HG03378 (cell line): Measurements from ENCODE around the gene ICAM5.

Experiments used
- ATAC-seq: cut with Tn5 transposase; IDR thresholded peaks from one replicate; pipeline ENCODE4 v1.9.1; 2021; ENCODE audit warnings: mild to moderate bottlenecking, moderate library complexity; ENCODE audit not compliant: unreplicated experiment

Gene ICAM5

DNA sequence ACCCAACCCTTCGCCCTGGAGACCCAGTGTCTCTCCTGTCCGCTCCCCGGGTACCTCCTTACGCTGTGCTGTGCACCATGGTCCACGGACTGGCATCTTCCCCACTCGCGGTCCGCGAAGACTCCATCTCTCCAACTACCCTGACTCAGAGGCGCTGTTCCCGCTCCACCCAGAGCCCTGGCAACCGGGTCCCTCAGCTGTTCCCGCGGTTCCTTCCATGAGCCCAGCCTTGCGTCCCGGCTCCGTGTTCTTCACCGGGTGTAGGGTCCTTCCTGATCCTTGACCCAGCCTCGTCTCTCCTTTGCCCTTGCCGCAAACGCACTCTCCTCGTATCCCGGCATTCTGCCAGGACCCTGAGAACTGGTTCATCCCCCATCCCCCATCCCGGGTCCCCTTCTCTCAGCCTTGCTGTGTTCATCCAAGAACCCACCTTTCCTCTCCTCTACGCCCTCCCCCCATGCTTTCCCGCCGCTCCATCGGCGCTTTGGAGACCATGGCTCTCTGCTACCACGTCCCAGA is 664 bp downstream of the ICAM5 start:
- no peak for ATAC-seq

DNA sequence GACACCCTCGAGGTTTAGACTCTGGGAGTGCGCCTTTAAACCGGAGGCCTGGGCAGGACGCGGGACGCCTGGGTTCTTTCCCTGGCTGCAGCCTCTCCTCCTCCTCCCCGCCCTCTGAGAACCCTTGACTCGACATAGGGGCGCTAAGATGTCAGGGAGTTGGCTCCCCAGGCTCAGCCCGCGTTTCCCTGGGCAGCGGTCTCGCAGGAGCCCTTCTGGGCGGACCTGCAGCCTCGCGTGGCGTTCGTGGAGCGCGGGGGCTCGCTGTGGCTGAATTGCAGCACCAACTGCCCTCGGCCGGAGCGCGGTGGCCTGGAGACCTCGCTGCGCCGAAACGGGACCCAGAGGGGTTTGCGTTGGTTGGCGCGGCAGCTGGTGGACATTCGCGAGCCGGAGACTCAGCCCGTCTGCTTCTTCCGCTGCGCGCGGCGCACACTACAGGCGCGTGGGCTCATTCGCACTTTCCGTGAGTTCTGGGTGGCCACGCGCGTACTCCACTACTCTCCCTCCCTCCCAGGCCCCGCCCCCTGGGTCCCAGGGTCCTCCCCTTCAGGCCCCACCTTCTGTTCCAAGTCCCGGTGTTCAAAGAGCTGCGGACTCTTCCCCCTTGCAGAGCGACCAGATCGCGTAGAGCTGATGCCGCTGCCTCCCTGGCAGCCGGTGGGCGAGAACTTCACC is 1.3 kb downstream of the ICAM5 start:
- no peak for ATAC-seq

DNA sequence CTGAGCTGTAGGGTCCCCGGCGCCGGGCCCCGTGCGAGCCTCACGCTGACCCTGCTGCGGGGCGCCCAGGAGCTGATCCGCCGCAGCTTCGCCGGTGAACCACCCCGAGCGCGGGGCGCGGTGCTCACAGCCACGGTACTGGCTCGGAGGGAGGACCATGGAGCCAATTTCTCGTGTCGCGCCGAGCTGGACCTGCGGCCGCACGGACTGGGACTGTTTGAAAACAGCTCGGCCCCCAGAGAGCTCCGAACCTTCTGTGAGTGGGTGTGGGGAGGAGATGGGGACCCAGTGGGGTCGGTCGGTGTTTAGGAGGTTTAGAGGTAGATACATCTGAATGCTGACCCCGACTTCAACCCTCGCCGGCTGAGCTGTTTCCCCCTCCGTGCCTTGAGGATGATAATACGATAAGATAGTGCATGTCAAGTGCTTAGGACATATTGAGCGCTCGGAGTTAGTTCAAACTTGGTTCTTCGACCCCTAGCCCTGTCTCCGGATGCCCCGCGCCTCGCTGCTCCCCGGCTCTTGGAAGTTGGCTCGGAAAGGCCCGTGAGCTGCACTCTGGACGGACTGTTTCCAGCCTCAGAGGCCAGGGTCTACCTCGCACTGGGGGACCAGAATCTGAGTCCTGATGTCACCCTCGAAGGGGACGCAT is 1.9 kb downstream of the ICAM5 start:
- no peak for ATAC-seq

DNA sequence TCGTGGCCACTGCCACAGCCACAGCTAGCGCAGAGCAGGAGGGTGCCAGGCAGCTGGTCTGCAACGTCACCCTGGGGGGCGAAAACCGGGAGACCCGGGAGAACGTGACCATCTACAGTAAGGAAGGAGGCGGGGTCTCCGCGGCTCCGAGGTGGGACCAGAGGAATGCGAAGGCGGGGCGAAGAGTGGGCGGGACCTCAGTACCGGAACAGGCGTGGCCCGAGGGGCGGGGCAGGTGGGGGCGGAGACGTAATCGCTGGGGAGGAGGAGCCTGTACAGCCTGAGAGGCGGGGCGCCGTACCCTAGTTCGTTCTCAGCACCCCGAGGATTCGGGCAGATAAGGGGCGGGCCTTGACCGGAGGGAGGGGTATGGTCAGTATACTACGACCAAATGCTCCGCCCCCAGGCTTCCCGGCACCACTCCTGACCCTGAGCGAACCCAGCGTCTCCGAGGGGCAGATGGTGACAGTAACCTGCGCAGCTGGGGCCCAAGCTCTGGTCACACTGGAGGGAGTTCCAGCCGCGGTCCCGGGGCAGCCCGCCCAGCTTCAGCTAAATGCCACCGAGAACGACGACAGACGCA is 2.5 kb downstream of the ICAM5 start:
- no peak for ATAC-seq

DNA sequence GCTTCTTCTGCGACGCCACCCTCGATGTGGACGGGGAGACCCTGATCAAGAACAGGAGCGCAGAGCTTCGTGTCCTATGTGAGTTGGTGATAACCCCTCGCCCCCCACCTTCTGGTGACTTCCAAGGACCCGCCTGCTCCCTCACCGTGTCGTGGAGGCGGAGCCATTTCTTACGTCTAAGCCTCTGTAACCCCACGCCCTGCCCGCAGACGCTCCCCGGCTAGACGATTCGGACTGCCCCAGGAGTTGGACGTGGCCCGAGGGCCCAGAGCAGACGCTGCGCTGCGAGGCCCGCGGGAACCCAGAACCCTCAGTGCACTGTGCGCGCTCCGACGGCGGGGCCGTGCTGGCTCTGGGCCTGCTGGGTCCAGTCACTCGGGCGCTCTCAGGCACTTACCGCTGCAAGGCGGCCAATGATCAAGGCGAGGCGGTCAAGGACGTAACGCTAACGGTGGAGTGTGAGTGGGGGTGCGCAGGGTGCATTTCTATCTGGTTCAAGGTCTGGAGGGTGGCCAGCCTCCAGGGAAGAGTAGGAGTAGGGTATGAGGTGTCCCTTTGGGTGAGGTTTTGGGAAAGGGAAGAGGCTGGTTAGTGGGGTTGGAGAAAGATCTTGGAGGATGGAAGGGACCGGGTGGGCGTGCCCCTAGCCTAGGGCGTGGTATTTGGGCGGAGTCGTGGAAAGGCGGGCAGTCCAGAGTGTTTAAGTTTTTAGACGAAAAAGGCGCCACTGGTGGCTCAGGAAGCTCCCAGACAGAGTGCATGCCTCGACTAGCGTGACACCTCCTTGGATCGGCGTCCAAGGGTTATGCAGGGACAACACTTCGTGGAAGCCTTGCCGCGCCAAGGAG is 3.3 kb downstream of the ICAM5 start:
- ATAC-seq, result no peak

DNA sequence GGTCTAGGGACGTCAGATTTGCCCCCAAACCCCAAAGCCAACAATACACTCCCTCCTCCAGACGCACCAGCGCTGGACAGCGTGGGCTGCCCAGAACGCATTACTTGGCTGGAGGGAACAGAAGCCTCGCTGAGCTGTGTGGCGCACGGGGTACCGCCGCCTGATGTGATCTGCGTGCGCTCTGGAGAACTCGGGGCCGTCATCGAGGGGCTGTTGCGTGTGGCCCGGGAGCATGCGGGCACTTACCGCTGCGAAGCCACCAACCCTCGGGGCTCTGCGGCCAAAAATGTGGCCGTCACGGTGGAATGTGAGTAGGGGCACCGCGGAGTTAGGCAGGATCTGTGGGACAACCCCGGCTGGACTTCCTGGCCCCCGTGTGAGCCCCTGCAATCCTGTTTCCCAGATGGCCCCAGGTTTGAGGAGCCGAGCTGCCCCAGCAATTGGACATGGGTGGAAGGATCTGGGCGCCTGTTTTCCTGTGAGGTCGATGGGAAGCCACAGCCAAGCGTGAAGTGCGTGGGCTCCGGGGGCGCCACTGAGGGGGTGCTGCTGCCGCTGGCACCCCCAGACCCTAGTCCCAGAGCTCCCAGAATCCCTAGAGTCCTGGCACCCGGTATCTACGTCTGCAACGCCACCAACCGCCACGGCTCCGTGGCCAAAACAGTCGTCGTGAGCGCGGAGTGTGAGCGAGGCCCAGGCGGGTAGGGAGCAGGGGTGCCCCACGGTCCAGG is 4.0 kb downstream of the ICAM5 start:
- no peak for ATAC-seq

DNA sequence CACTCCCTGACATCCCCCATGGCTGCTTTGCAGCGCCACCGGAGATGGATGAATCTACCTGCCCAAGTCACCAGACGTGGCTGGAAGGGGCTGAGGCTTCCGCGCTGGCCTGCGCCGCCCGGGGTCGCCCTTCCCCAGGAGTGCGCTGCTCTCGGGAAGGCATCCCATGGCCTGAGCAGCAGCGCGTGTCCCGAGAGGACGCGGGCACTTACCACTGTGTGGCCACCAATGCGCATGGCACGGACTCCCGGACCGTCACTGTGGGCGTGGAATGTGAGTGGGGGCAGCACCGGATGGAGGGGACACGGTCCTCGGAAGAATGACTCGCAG is 4.6 kb downstream of the ICAM5 start:
- ATAC-seq, result no peak

DNA sequence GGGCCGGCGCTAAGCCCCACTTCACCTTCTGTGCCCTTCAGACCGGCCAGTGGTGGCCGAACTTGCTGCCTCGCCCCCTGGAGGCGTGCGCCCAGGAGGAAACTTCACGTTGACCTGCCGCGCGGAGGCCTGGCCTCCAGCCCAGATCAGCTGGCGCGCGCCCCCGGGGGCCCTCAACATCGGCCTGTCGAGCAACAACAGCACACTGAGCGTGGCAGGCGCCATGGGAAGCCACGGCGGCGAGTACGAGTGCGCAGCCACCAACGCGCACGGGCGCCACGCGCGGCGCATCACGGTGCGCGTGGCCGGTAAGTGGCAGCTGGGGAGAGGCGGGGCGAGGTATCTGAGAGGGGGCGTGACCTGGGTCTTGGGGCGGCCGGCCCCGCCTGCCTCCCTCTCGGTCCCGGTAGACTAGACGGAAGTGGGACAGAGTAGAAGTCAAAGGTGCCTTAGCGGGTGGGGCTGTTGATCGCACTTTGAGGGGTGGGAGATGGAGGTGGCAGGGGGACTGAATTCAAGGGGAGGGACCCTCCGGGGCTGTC is 5.6 kb downstream of the ICAM5 start:
- no peak for ATAC-seq

DNA sequence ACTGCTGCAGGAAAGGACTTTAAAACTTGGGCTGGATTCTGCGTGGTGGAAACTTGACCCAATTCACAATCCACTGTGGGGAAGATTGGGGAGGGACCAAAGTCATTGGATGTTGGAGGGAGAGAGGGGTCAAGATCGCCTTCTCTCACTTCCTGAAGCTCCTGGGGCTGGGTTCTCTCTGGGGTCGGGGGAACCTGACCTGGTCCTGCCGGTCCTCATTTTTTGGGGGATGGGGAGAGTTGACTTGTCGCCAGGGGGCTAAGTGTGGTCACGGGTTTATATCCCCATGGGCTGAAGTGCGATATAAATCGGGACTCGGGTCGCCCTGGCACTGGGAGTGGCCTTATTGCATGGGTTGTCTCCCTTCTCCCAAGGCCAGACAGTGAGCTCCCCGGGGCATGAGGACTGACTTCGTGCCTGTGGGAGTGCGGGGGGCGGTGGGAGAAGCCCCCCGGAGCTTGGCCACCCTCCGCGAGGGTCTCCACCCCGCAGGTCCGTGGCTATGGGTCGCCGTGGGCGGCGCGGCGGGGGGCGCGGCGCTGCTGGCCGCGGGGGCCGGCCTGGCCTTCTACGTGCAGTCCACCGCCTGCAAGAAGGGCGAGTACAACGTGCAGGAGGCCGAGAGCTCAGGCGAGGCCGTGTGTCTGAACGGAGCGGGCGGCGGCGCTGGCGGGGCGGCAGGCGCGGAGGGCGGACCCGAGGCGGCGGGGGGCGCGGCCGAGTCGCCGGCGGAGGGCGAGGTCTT is 6.3 kb downstream of the ICAM5 start:
- no peak for ATAC-seq

DNA sequence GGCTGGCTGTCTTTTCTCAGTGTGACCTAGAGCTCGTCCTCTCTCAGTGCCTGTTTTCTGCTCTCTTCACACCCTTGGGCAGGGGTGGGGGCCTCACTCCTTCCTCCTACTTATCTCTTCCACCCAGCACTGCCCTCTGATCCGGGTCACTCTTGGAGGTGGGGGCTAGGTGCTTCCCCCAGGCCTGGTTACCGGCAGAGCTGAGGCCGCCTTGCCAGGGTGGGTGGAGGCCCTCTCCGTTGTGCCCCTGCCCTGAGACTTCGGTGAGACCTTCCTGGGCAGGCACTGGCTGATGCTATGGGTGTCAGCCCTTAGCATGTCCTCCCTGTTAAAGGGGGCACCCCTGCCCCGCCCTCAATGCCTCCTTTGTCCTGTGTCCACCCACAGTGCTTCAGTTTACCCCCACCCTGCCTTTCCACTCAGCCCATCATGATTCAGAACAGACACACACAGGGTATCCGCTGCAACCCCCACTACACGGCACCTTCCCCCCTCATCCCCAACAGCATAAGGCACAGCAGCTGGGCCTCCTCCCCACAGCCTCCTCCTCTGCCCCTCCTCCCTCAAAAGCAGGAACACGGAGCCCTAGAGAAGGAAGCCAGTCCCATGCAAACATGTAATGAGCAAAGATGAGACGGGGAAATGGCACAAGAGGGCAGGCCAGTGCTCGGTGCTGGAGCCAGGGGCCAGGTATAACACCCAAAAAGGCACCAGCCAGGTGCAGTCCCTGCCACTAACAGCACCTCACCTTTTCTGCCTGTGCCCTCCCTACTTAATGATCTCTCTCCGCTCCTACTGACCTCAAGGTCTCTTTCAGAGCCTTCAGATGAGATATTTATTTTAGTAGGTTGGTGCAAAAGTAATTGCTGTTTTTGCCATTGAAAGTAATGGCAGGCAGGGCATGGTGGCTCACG is 10.1 kb downstream of the ICAM5 start:
- no peak for ATAC-seq

DNA sequence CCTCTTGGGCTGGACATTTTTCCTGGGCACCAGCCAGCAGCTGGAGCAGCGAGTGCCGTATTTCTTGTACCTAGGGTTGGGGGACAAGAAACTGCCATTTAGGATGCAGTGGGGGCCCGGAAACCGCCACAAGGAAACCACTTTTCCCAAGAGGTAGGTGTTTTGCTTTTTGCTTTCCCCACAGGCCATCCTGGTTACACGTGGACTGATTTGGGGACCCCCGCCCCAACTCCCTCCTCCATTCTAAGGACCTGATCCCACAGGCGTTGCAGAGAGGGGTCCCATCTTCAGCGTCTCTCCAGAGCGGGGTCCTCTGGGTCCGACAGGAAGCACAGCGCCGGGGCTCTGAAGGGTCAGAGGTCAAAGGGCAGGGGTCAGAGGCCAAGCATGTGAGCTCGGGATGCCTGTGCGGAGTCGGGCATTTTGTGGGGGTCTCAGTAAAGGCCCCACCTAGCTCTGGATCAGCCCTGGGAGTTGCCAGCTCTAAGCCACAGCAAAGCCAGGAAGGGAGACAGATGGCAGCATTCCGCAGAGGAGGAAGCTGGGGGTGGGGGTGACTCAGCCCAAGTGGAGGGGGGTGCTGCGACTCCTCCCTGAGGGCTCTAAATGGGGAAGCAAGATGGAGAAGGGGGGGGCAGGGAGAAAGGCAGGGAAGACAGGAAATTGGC is 15.5 kb downstream of the ICAM5 start:
- ATAC-seq, result no peak

DNA sequence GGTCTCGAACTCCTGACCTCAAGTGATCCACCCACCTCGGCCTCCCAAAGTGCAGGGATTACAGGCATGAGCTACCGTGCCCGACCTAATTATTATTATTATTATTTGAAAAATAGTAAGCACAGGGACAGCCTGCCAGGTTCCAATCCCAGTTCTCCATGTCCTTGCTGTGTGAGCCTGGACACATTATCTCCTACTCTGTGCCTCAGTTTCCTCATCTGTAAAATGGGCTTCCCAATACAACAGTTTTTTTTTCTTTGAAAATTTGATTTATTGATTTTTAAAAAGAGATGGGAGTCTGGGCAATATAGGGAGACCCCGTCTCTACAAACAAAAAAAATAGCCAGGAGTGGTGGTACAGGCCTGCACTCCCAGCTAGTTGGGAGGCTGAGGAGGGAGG is 16.6 kb downstream of the ICAM5 start:
- ATAC-seq, result no peak

DNA sequence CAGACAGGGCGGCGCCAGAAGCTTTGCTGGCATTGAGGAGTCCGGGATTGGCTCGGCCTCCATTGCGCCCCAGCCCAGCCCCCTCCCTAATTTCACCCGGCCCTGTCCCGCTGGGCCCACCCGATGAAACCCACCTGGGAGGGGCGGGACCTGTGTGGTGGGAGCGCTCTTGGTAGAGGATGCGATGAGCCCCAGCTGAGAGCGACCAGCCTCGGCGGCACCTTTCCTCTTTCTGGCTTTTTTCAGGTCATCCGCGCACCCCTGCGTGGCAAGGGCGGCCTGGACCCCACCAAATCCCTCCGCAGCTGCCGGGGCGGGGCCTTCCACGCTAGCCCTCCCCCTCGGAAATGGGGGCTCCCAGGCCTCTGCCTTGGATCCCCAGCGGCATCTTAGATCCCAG is 19.7 kb downstream of the ICAM5 start, which contains the start of gene ZGLP1:
Gene ZGLP1 (minus strand): TSS at position 393 of the 400 bp plus-strand sequence.
- no peak for ATAC-seq

DNA sequence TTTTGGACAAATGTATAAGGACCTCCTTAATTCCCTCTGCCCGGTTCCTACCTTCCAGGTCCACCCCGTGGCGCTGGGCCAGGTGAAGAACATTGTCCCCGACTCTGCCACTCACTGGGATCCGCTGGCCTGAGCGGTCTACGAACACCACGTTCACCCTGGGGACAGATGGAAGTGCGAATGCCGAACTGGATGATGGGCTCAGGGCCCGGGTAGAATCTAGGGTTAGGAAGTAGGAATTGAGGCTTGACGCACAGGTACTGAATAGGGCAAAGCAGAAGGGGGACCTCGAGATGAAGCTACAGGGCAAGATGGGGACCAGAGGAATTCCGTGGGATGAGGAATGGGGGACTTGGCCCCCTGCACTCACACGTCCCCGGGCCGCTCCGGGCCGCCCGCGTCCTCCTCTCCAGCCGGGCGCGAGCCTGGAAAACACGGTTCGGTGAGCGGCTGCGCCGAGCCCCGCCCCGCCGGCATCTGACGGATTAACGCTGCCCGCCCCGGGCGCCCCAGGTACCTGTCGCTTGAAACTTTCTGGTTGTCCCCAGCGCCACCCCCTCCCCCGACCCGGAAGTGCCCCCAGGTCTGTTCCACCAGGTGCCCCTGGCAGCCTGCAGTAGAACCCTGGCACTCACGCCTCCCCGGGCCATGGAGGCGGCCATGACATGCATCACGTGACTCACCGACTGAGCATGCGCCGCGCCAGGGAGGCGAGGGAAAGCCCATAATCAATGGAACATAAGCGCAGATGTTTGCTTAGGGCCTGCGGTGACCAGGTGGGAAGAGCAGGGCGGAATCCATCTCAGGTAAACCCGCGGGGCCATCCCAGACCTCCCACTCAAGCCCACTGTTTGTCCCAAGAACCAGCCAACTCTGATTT is 25.8 kb downstream of the ICAM5 start, which contains the start of gene FDX2:
Gene FDX2 (minus strand): TSS at position 681 of the 880 bp plus-strand sequence. CDS start 19 bp downstream, at position 662.
- no peak for ATAC-seq

DNA sequence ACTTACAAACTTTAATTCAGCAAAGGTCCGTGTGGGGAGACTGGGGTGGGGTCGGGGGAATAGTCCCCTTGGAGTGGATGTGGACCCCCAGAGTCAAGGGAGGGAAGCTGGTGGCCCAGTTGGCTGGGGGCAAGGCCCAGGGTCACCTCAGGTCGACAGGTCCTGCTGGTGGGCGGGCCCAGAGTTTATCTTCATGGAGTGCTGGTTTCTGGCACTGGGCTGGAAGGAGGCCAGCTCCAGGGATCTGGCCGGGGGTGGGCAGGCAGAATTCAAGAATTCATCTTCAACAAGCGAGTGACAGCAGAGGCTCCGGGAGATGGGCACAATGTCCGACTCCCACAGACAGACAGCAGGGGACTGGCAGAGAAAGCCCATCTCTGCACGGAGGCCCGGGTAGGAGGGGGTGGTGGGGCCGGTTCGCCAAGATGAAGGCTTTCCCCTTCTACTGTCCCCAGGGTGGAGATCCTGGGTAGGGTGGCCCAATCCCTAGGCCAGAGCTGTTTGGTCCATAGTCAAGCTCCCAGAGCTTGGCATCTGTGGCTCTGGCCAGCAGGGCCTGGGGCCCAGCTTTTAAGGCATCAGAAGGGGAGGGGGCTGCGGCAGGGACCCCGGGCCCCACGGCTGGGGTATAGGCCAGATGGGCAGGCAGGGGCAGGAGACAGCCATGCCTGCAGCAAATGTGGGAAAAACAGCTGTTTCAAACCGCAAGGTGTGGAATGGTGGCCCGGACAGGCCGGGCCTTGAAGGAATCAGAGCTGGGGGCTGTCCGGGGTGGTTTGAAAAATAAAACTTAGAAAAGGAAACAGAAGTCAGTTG is 26.7 kb downstream of the ICAM5 start:
- no peak for ATAC-seq
